Central memory CD8-positive, alpha-beta T cell (primary cell): ENCODE results near the gene DQX1.
A peak's percentile ranks its signal among the peaks of the same experiment; 100 is the strongest.

Source experiments
- ATAC-seq: fragments of 150-1000 bp; cut with Tn5 transposase; replicated peaks from 2 replicates; pipeline ENCODE4 v1.10.0; 2022; ENCODE audit warnings: mild to moderate bottlenecking, moderate FRiP score, moderate number of reproducible peaks; ENCODE audit not compliant: poor library complexity, severe bottlenecking; ENCODE audit errors: extremely low read depth
- DNase-seq, 2 donors: peaks; one replicate each; pipeline ENCODE4 v3.0.0; 2021; ENCODE audit warnings: low spot score in 2 of 2
- H3K27ac Mint-ChIP-seq: one replicate; pipeline ENCODE4 v1.8.0; 2022; ENCODE audit warnings: low read depth, mild to moderate bottlenecking, moderate library complexity, mixed read lengths
- H3K27me3 Mint-ChIP-seq: one replicate; pipeline ENCODE4 v1.8.0; 2022; ENCODE audit warnings: mixed read lengths
- H3K36me3 Mint-ChIP-seq: one replicate; pipeline ENCODE4 v1.8.0; 2022; ENCODE audit warnings: mild to moderate bottlenecking, moderate library complexity, mixed read lengths; ENCODE audit not compliant: insufficient read depth
- H3K4me1 Mint-ChIP-seq: one replicate; pipeline ENCODE4 v1.8.0; 2022; ENCODE audit warnings: mixed read lengths
- H3K4me3 Mint-ChIP-seq: one replicate; pipeline ENCODE4 v1.8.0; 2022; ENCODE audit warnings: mild to moderate bottlenecking, moderate library complexity, mixed read lengths
- H3K9me3 Mint-ChIP-seq: one replicate; pipeline ENCODE4 v1.8.0; 2022; ENCODE audit warnings: mixed read lengths

The DQX1 gene

GRCh38 chr2:74560591-74560990, 34.6 kb upstream of the DQX1 start:
- no peak for DNase-seq
- peaks cover 6% of the 10 kb centered on the region for H3K36me3 Mint-ChIP-seq
- peaks cover 43% of the 10 kb centered on the region for H3K27me3 Mint-ChIP-seq
- ATAC-seq = no peak
- H3K9me3 Mint-ChIP-seq = no peaks in the 10 kb centered on the region
- H3K4me1 Mint-ChIP-seq = peaks cover 1% of the 10 kb centered on the region
- no peak overlapping the region for H3K4me3 Mint-ChIP-seq
- H3K27ac Mint-ChIP-seq = no peak overlapping the region

- no peak for DNase-seq
- H3K9me3 Mint-ChIP-seq = no peaks in the 10 kb centered on the region
- H3K27me3 Mint-ChIP-seq = peaks cover 40% of the 10 kb centered on the region
- H3K4me1 Mint-ChIP-seq = peaks cover 7% of the 10 kb centered on the region
- H3K27ac Mint-ChIP-seq = no peak overlapping the region
- peaks cover 11% of the 10 kb centered on the region for H3K36me3 Mint-ChIP-seq
- ATAC-seq = no peak
- H3K4me3 Mint-ChIP-seq = no peak overlapping the region
Observed at GRCh38 chr2:74559912-74560311, 33.9 kb upstream of the DQX1 start.

GRCh38 chr2:74558284-74559230, 32.5 kb upstream of the DQX1 start:
- H3K27ac Mint-ChIP-seq = no peak overlapping the region
- ATAC-seq = no peak
- H3K36me3 Mint-ChIP-seq = peaks cover 22% of the 10 kb centered on the region
- peaks cover 31% of the 10 kb centered on the region for H3K27me3 Mint-ChIP-seq
- no peak for DNase-seq
- no peak overlapping the region for H3K4me3 Mint-ChIP-seq
- H3K9me3 Mint-ChIP-seq = no peaks in the 10 kb centered on the region
- peaks cover 10% of the 10 kb centered on the region for H3K4me1 Mint-ChIP-seq

GRCh38 chr2:74556831-74557370, 30.9 kb upstream of the DQX1 start:
- DNase-seq (no peak), ATAC-seq (no peak)
- Mint-ChIP-seq H3K9me3 (no peaks in the 10 kb centered on the region), H3K36me3 (peaks cover 27% of the 10 kb centered on the region), H3K4me3 (peak overlapping the region; percentile 88), H3K27me3 (peaks cover 16% of the 10 kb centered on the region), H3K4me1 (peaks cover 12% of the 10 kb centered on the region), H3K27ac (no peak overlapping the region)

- no peak for ATAC-seq
- Mint-ChIP-seq H3K27me3 (peaks cover 17% of the 10 kb centered on the region), H3K36me3 (peaks cover 27% of the 10 kb centered on the region), H3K9me3 (no peaks in the 10 kb centered on the region), H3K27ac (peak overlapping the region; percentile 49), H3K4me1 (peaks cover 12% of the 10 kb centered on the region), H3K4me3 (peak overlapping the region; percentile 88)
- no peak for DNase-seq
Observed at GRCh38 chr2:74556159-74556558, 30.1 kb upstream of the DQX1 start.

- H3K27me3 Mint-ChIP-seq = peaks cover 21% of the 10 kb centered on the region
- DNase-seq (no peak), ATAC-seq (no peak)
- peaks cover 27% of the 10 kb centered on the region for H3K36me3 Mint-ChIP-seq
- H3K9me3 Mint-ChIP-seq = no peaks in the 10 kb centered on the region
- H3K4me1 Mint-ChIP-seq = peaks cover 12% of the 10 kb centered on the region
- H3K27ac Mint-ChIP-seq = peak overlapping the region; percentile 88
- peak overlapping the region; percentile 88 for H3K4me3 Mint-ChIP-seq
Observed at GRCh38 chr2:74555610-74556103, 29.6 kb upstream of the DQX1 start.

GRCh38 chr2:74554820-74555531, 28.9 kb upstream of the DQX1 start:
- Mint-ChIP-seq H3K4me1 (peaks cover 12% of the 10 kb centered on the region), H3K27ac (peak overlapping the region; percentile 88), H3K9me3 (no peaks in the 10 kb centered on the region), H3K4me3 (peak overlapping the region; percentile 88), H3K27me3 (peaks cover 21% of the 10 kb centered on the region), H3K36me3 (peaks cover 27% of the 10 kb centered on the region)
- ATAC-seq = peak; percentile 47
- DNase-seq = peak in 1 of 2 donors; percentile 34

GRCh38 chr2:74553892-74554819, 28.1 kb upstream of the DQX1 start, which contains the start of the genes DOK1 and LOXL3:
TSS of gene DOK1 (plus strand) at chr2:74554720. CDS start at chr2:74554755, 35 bp downstream.
TSS of gene LOXL3 (minus strand) at chr2:74553942. CDS start at chr2:74552634, 1,308 bp downstream.
- peak within 1 kb of the TSS; percentile 88 for H3K4me3 Mint-ChIP-seq

GRCh38 chr2:74552914-74553811, 27.1 kb upstream of the DQX1 start:
- ATAC-seq = no peak
- Mint-ChIP-seq H3K4me1 (peaks cover 12% of the 10 kb centered on the region), H3K4me3 (peak overlapping the region; percentile 88), H3K9me3 (no peaks in the 10 kb centered on the region), H3K27me3 (peaks cover 32% of the 10 kb centered on the region), H3K36me3 (peaks cover 27% of the 10 kb centered on the region), H3K27ac (peak overlapping the region; percentile 88)
- DNase-seq = no peak

More at GRCh38 chr2:74553892-74554819, 28.1 kb upstream of the DQX1 start, which contains the start of the genes DOK1 and LOXL3:
- DNase-seq (peak; percentile 75), ATAC-seq (peak; percentile 83)
- peak within 1 kb of the TSS; percentile 88 for H3K27ac Mint-ChIP-seq
- H3K9me3 Mint-ChIP-seq = no peaks in the 10 kb centered on the region
- H3K36me3 Mint-ChIP-seq = peaks cover 27% of the 10 kb centered on the region
- H3K4me1 Mint-ChIP-seq = peaks cover 12% of the 10 kb centered on the region
- peaks cover 27% of the 10 kb centered on the region for H3K27me3 Mint-ChIP-seq

GRCh38 chr2:74551942-74552913, 26.2 kb upstream of the DQX1 start:
- H3K27ac Mint-ChIP-seq = peak overlapping the region; percentile 22
- H3K27me3 Mint-ChIP-seq = peaks cover 42% of the 10 kb centered on the region
- no peak for DNase-seq
- peak overlapping the region; percentile 16 for H3K4me3 Mint-ChIP-seq
- H3K36me3 Mint-ChIP-seq = peaks cover 27% of the 10 kb centered on the region
- peaks cover 12% of the 10 kb centered on the region for H3K4me1 Mint-ChIP-seq
- ATAC-seq = no peak
- H3K9me3 Mint-ChIP-seq = no peaks in the 10 kb centered on the region
